Measurements from ENCODE around the gene LARGE1.

GRCh38 chr22:33861216-33861875 lies 58.9 kb downstream of the LARGE1 start:
- TF ChIP-seq, protein P1, sequence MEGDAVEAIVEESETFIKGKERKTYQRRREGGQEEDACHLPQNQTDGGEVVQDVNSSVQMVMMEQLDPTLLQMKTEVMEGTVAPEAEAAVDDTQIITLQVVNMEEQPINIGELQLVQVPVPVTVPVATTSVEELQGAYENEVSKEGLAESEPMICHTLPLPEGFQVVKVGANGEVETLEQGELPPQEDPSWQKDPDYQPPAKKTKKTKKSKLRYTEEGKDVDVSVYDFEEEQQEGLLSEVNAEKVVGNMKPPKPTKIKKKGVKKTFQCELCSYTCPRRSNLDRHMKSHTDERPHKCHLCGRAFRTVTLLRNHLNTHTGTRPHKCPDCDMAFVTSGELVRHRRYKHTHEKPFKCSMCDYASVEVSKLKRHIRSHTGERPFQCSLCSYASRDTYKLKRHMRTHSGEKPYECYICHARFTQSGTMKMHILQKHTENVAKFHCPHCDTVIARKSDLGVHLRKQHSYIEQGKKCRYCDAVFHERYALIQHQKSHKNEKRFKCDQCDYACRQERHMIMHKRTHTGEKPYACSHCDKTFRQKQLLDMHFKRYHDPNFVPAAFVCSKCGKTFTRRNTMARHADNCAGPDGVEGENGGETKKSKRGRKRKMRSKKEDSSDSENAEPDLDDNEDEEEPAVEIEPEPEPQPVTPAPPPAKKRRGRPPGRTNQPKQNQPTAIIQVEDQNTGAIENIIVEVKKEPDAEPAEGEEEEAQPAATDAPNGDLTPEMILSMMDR (IDR thresholded peaks at IDR 0.05; ENCODE audit: low read length) = no peak
- TF ChIP-seq EZH2 (IDR thresholded peaks at IDR 0.05; ENCODE audit: borderline replicate concordance, low read length) = no peak
